Stimulated activated CD8-positive, alpha-beta memory T cell treated with anti-CD3 and anti-CD28 coated beads, Interleukin-15, amount 100 ng/mL, for 4 hours (primary cell): ENCODE results near the gene TNNT3.
"Not testable (repeated sequence)": the region's sequence is repeated elsewhere in the genome, so short reads cannot be mapped to it uniquely, and the experiment has no call there.

Experiments
- DNase-seq, 2 donors: peaks; one replicate each; pipeline ENCODE4 v3.0.0-alpha.2; 2020; ENCODE audit warnings: low read depth in 2 of 2

Gene TNNT3

GRCh38 chr11:1935156-1936071 lies 15.9 kb downstream of the TNNT3 start:
- no peak for DNase-seq

GRCh38 chr11:1936072-1936780 lies 16.7 kb downstream of the TNNT3 start:
- DNase-seq = no peak

- DNase-seq = no peak
These were observed 17.5 kb downstream of the TNNT3 start for GRCh38 chr11:1936781-1937615.

- DNase-seq = no peak
These were observed 18.3 kb downstream of the TNNT3 start for GRCh38 chr11:1937616-1938342.

GRCh38 chr11:1938343-1939005 lies 19.0 kb downstream of the TNNT3 start:
- DNase-seq = no peak

- no peak for DNase-seq
These were observed 19.6 kb downstream of the TNNT3 start for GRCh38 chr11:1939006-1939625.

- not testable (repeated sequence) for DNase-seq
These were observed 20.3 kb downstream of the TNNT3 start for GRCh38 chr11:1939788-1940187.

GRCh38 chr11:1942558-1943260 lies 23.2 kb downstream of the TNNT3 start:
- DNase-seq = no peak

- no peak for DNase-seq
These were observed 24.1 kb downstream of the TNNT3 start for GRCh38 chr11:1943576-1943975.

GRCh38 chr11:1943977-1944376 lies 24.5 kb downstream of the TNNT3 start:
- no peak for DNase-seq

- no peak for DNase-seq
These were observed 27.4 kb downstream of the TNNT3 start, which contains the start of gene MRPL23 for GRCh38 chr11:1946812-1947484. MRPL23 (plus strand) TSS chr11:1947332; CDS start chr11:1947363, 31 bp downstream.

GRCh38 chr11:1947592-1948237 lies 28.2 kb downstream of the TNNT3 start:
- no peak for DNase-seq

- no peak for DNase-seq
These were observed 28.9 kb downstream of the TNNT3 start for GRCh38 chr11:1948389-1948788.

GRCh38 chr11:1949302-1949701 lies 29.8 kb downstream of the TNNT3 start:
- no peak for DNase-seq

- no peak for DNase-seq
These were observed 30.4 kb downstream of the TNNT3 start for GRCh38 chr11:1949922-1950321.

GRCh38 chr11:1952806-1953482 lies 33.4 kb downstream of the TNNT3 start:
- DNase-seq = no peak

GRCh38 chr11:1953489-1954266 lies 34.2 kb downstream of the TNNT3 start:
- no peak for DNase-seq
